ENCODE measurements around the gene PRDM16. TPM values are rescaled to one million over a fixed set of nuclear protein-coding genes. Genes with fewer than 3 reads are reported as not detected.

Gene PRDM16
- total and polyA plus RNA-seq, 2 experiments from 2014 or later, result 0.14 to 0.16 TPM

GRCh38 chr1:3315399-3316339 is 246.7 kb downstream of the PRDM16 start:
- Histone ChIP-seq H3K36me3 (ENCODE audit: insufficient read depth) (no peaks in the 10 kb centered on the region), H4K20me1 (replicated peaks; ENCODE audit: insufficient read depth) (no peaks in the 10 kb centered on the region), H3F3A (replicated peaks; ENCODE audit: low read depth) (no peaks in the 10 kb centered on the region), H3K79me2 (replicated peaks; ENCODE audit: insufficient read depth) (no peaks in the 10 kb centered on the region), H2AFZ (0 out of 2 replicates have a peak overlapping the region, but pooled peaks have one; percentile 23), H3K4me2 (no peak overlapping the region), H3K27ac (ENCODE audit: low read depth) (no peak overlapping the region), H3K4me3 (no peak overlapping the region), H3K4me1 (ENCODE audit: insufficient read depth) (peaks cover 7% of the 10 kb centered on the region), H3K27me3 (ENCODE audit: insufficient read depth) (no peaks in the 10 kb centered on the region), H3K9me2 (ENCODE audit: insufficient read depth) (no peaks in the 10 kb centered on the region)
- Mint-ChIP-seq H3K4me1 (peaks cover 39% of the 10 kb centered on the region), H3K9me3 (no peaks in the 10 kb centered on the region), H3K4me3 (peak overlapping the region; percentile 25; the same call in 2 of the 3 replicates), H3K36me3 (ENCODE audit: low read depth) (no peaks in the 10 kb centered on the region), H3K27ac (no peak overlapping the region), H3K27me3 (ENCODE audit: insufficient read depth, low read depth, poor library complexity) (peaks cover 39% of the 10 kb centered on the region)
- no peak for ATAC-seq
- TF ChIP-seq ETS1 (IDR thresholded peaks at IDR 0.05) (no peak), EZH2 (IDR thresholded peaks at IDR 0.05; ENCODE audit: low read depth, unreplicated experiment) (no peak), JUNB (IDR thresholded peaks at IDR 0.05; ENCODE audit: unreplicated experiment) (no peak)
- no peak for DNase-seq (ENCODE audit: low spot score)

- 0 out of 2 replicates have a peak, but pooled peaks cover under 1% of the 10 kb centered on the region for H3F3A ChIP-seq (replicated peaks; ENCODE audit: low read depth)
- Mint-ChIP-seq H3K27ac (no peak overlapping the region), H3K36me3 (ENCODE audit: low read depth) (no peaks in the 10 kb centered on the region), H3K9me3 (no peaks in the 10 kb centered on the region), H3K27me3 (ENCODE audit: insufficient read depth, low read depth, poor library complexity) (peaks cover 37% of the 10 kb centered on the region), H3K4me1 (peaks cover 39% of the 10 kb centered on the region), H3K4me3 (no peak overlapping the region)
- H3K36me3 ChIP-seq (ENCODE audit: insufficient read depth), result no peaks in the 10 kb centered on the region
- DNase-seq (ENCODE audit: low spot score) (no peak), ATAC-seq (no peak)
- H3K4me2 ChIP-seq, result no peak overlapping the region
- H3K9me2 ChIP-seq (ENCODE audit: insufficient read depth), result no peaks in the 10 kb centered on the region
- no peak overlapping the region for H2AFZ ChIP-seq
- no peaks in the 10 kb centered on the region for H3K27me3 ChIP-seq (ENCODE audit: insufficient read depth)
- no peak overlapping the region for H3K4me3 ChIP-seq
- H4K20me1 ChIP-seq (replicated peaks; ENCODE audit: insufficient read depth), result no peaks in the 10 kb centered on the region
- peaks cover 7% of the 10 kb centered on the region for H3K4me1 ChIP-seq (ENCODE audit: insufficient read depth)
- no peak overlapping the region for H3K27ac ChIP-seq (ENCODE audit: low read depth)
- no peaks in the 10 kb centered on the region for H3K79me2 ChIP-seq (replicated peaks; ENCODE audit: insufficient read depth)
- no peak for TF ChIP-seq EZH2phosphoT487 (IDR thresholded peaks at IDR 0.05; ENCODE audit: unreplicated experiment)
- no peak for TF ChIP-seq CTCF (conservative IDR thresholded peaks at IDR 0.05; ENCODE audit: low read depth in 2 of 2)
- TF ChIP-seq ZNF462 (CRISPR knock-in tag; IDR thresholded peaks at IDR 0.05), result no peak
- no peak for TF ChIP-seq CREB1 (CRISPR knock-in tag; IDR thresholded peaks at IDR 0.05; ENCODE audit: low read depth)
Observed at GRCh38 chr1:3316340-3316943, 247.4 kb downstream of the PRDM16 start.

All from GM23338 (cell line).